ENCODE measurements around the gene KCNAB1. TPM values are rescaled to one million over a fixed set of nuclear protein-coding genes. Genes with fewer than 3 reads are reported as not detected.

KCNAB1 gene
- total and polyA plus RNA-seq, 2 of the 8 experiments (the other 6 are each of a cell fraction or from before 2014, with no cell fraction given), result 0.51 to 2.3 TPM

DNA sequence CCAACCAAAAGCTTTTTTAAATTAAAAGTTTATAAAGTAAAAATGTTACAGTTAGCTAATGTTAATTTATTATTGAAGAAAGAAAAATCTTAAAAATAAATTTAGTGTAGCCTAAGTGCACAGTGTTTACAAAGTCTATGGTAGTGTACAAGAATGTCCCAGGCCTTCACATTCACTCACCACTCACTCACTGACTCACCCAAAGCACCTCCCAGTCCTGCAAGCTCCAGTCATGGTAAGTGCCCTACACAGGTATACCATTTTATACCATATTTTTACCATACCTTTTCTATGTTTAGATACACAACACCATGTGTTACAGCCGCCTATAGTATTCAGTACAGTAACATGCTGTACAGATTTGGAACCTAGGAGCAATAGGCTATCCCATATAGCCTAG lies 405.4 kb downstream of the KCNAB1 start:
- no peak overlapping the region for H2BK5ac ChIP-seq (ENCODE audit: low read depth, low read length)
- H2BK12ac ChIP-seq (ENCODE audit: low read depth, low read length), result no peak overlapping the region
- no peak overlapping the region for H3K4ac ChIP-seq (replicated peaks; ENCODE audit: insufficient read length, low read depth, low read length)
- H3K23ac ChIP-seq (ENCODE audit: insufficient read length), result no peak overlapping the region
- no peak overlapping the region for H3K4me2 ChIP-seq (ENCODE audit: insufficient read depth in 1 of 2, low read depth in 2 of 2, low read length in 2 of 2)
- H3K4me3 ChIP-seq (ENCODE audit: extremely low read depth in 1 of 4, insufficient read depth in 2 of 4, low read depth in 3 of 4, low read length in 4 of 4), result no peak overlapping the region
- no peaks in the 10 kb centered on the region for H3K4me1 ChIP-seq (replicated peaks in 1 of 4; ENCODE audit: control insufficient read depth in 3 of 4, insufficient read depth in 4 of 4, low read length in 3 of 4)
- H3K27me3 ChIP-seq (replicated peaks in 1 of 4; ENCODE audit: control insufficient read depth in 3 of 4, extremely low read depth in 1 of 4, insufficient read depth in 3 of 4, low read length in 3 of 4), result no peaks in the 10 kb centered on the region
- ChIA-PET CTCF (ENCODE audit: partially characterized antibody) (interaction anchor here (0.6 to 4.4 kb wide), 8 partner anchors 9 to 612 kb away, joined by 3 to 18 read pairs (median 4); no protein-coding TSS in a partner anchor), POLR2A (ENCODE audit: partially characterized antibody) (interaction anchor here (2.6 kb wide), 1 partner anchor 9 kb away, joined by 11 read pairs; no protein-coding TSS in a partner anchor)
- no peaks in the 10 kb centered on the region for H4K20me1 ChIP-seq (replicated peaks in 1 of 2; ENCODE audit: control insufficient read depth in 1 of 2, insufficient read depth in 2 of 2, low read length in 2 of 2)
- no peak overlapping the region for H2BK15ac ChIP-seq (ENCODE audit: low read length)
- H3K18ac ChIP-seq (ENCODE audit: extremely low read depth, low read length), result no peak overlapping the region
- no peak overlapping the region for H3K27ac ChIP-seq (ENCODE audit: low read depth, low read length)
- no peak overlapping the region for H4K5ac ChIP-seq (ENCODE audit: insufficient read length, low read depth, low read length)
- H2AFZ ChIP-seq (ENCODE audit: low read length), result no peak overlapping the region
- no peak overlapping the region for H3K56ac ChIP-seq (replicated peaks; ENCODE audit: insufficient read length, low read depth, low read length)
- no peaks in the 10 kb centered on the region for H3K36me3 ChIP-seq (ENCODE audit: control insufficient read depth in 2 of 4, insufficient read depth in 4 of 4, low read length in 3 of 4)
- H4K8ac ChIP-seq (ENCODE audit: extremely low read depth, insufficient read depth, low read length), result no peak overlapping the region
- no peak overlapping the region for H2AK5ac ChIP-seq (ENCODE audit: low read depth, low read length)
- H2BK20ac ChIP-seq (ENCODE audit: low read length), result no peak overlapping the region
- no peaks in the 10 kb centered on the region for H3K79me1 ChIP-seq (ENCODE audit: low read depth, low read length)
- no peak overlapping the region for H3K9ac ChIP-seq (replicated peaks in 1 of 4; ENCODE audit: extremely low read depth in 1 of 4, low read depth in 3 of 4, low read length in 3 of 4)
- H3K14ac ChIP-seq (ENCODE audit: insufficient read length), result no peak overlapping the region
- no peaks in the 10 kb centered on the region for H3K79me2 ChIP-seq (ENCODE audit: control insufficient read depth in 1 of 2, insufficient read depth in 2 of 2, low read length in 2 of 2)
- DNase-seq (ENCODE audit: low read depth in 1 of 2, low spot score in 2 of 2), result no peak
- H3K23me2 ChIP-seq (ENCODE audit: low read depth, low read length), result no peaks in the 10 kb centered on the region
- H2BK120ac ChIP-seq (replicated peaks; ENCODE audit: low read depth, low read length), result no peak overlapping the region
- H3K9me3 ChIP-seq (ENCODE audit: insufficient read depth in 2 of 2, low read depth in 1 of 2, low read length in 1 of 2), result no peaks in the 10 kb centered on the region
- WGBS, 2 experiments (ENCODE audit: extremely low coverage in 1 of 2, insufficient coverage in 1 of 2, insufficient read length in 1 of 2, insufficient replicate concordance in 2 of 2, low coverage in 1 of 2, low lambda C conversion rate in 2 of 2, missing lambda C conversion rate in 1 of 2), result 75% methylated on average over 1 of the region's 1 CpG; no CpG with 5 or more reads in 1 of the 2 experiments
- no peak for TF ChIP-seq SP2 (IDR thresholded peaks at IDR 0.05; ENCODE audit: low read length)
- TF ChIP-seq KDM4A (IDR thresholded peaks at IDR 0.05; ENCODE audit: low read depth, low read length, severe bottlenecking), result no peak
- no peak overlapping the region for H4K91ac ChIP-seq (replicated peaks; ENCODE audit: insufficient read length, low read length)
- no peak for FAIRE-seq

All from H1 (cell line).